ENCODE results near the gene PALM3. TPM values are rescaled to one million over a fixed set of nuclear protein-coding genes. Genes with fewer than 3 reads are reported as not detected.
A peak's percentile ranks its signal among the peaks of the same experiment; 100 is the strongest.
"Not testable (repeated sequence)": the region's sequence is repeated elsewhere in the genome, so short reads cannot be mapped to it uniquely, and the experiment has no call there.

Gene PALM3
- total RNA-seq, 1 donor from 2014 or later: not detected

GRCh38 chr19:14050512-14050911, 11.4 kb downstream of the PALM3 start:
- Histone ChIP-seq H3K4me2 (no peak overlapping the region), H2AFZ (replicated peaks) (no peak overlapping the region), H3K27ac (no peak overlapping the region), H3K9me3 (ENCODE audit: low read depth) (no peaks in the 10 kb centered on the region), H3K27me3 (no peaks in the 10 kb centered on the region), H4K20me1 (ENCODE audit: low read depth) (no peaks in the 10 kb centered on the region), H3K4me3 (no peak overlapping the region), H3K79me2 (ENCODE audit: low read depth) (no peaks in the 10 kb centered on the region), H3K36me3 (no peaks in the 10 kb centered on the region), H3K4me1 (no peaks in the 10 kb centered on the region), H3K9ac (no peak overlapping the region), H3F3A (ENCODE audit: low read depth) (no peaks in the 10 kb centered on the region)
- no peaks in the 10 kb centered on the region for H3K9me3 Mint-ChIP-seq
- no peaks in the 10 kb centered on the region for H3K36me3 Mint-ChIP-seq
- peaks cover 16% of the 10 kb centered on the region for H3K27me3 Mint-ChIP-seq (ENCODE audit: insufficient read depth, low read depth)
- peaks cover 3% of the 10 kb centered on the region for H3K4me1 Mint-ChIP-seq
- H3K4me3 Mint-ChIP-seq: no peak overlapping the region
- TF ChIP-seq EZH2 (IDR thresholded peaks at IDR 0.05): no peak
- no peak for TF ChIP-seq EZH2phosphoT487 (IDR thresholded peaks at IDR 0.05)
- TF ChIP-seq CTCF (IDR thresholded peaks at IDR 0.05): no peak
- DNase-seq (ENCODE audit: low spot score): no peak
- H3K27ac Mint-ChIP-seq: no peak overlapping the region

- no peaks in the 10 kb centered on the region for H3F3A ChIP-seq (ENCODE audit: low read depth)
- no peak overlapping the region for H3K27ac ChIP-seq
- no peaks in the 10 kb centered on the region for H3K9me3 ChIP-seq (ENCODE audit: low read depth)
- Mint-ChIP-seq H3K4me3 (no peak overlapping the region), H3K36me3 (no peaks in the 10 kb centered on the region), H3K27ac (no peak overlapping the region), H3K4me1 (no peaks in the 10 kb centered on the region), H3K27me3 (ENCODE audit: insufficient read depth, low read depth) (peaks cover 9% of the 10 kb centered on the region), H3K9me3 (no peaks in the 10 kb centered on the region)
- no peaks in the 10 kb centered on the region for H4K20me1 ChIP-seq (ENCODE audit: low read depth)
- H3K4me3 ChIP-seq: no peak overlapping the region
- H3K27me3 ChIP-seq: no peaks in the 10 kb centered on the region
- peak; percentile 73 for TF ChIP-seq CTCF (IDR thresholded peaks at IDR 0.05)
- TF ChIP-seq EZH2 (IDR thresholded peaks at IDR 0.05): no peak
- no peaks in the 10 kb centered on the region for H3K4me1 ChIP-seq
- H3K9ac ChIP-seq: no peak overlapping the region
- no peaks in the 10 kb centered on the region for H3K36me3 ChIP-seq
- no peaks in the 10 kb centered on the region for H3K79me2 ChIP-seq (ENCODE audit: low read depth)
- H2AFZ ChIP-seq (replicated peaks): no peak overlapping the region
- peak; percentile 56 for DNase-seq (ENCODE audit: low spot score)
- H3K4me2 ChIP-seq: no peak overlapping the region
Observed at GRCh38 chr19:14048443-14049153, 13.3 kb downstream of the PALM3 start.

GRCh38 chr19:14047866-14048265, 14.0 kb downstream of the PALM3 start:
- not testable (repeated sequence) for H3K9me3 ChIP-seq (ENCODE audit: low read depth); H3K36me3 Mint-ChIP-seq; DNase-seq (ENCODE audit: low spot score); H3K4me2 ChIP-seq; H3K27ac ChIP-seq; H3K4me3 ChIP-seq; H3F3A ChIP-seq (ENCODE audit: low read depth); H3K4me1 ChIP-seq; H3K27ac Mint-ChIP-seq; H3K36me3 ChIP-seq; H3K4me3 Mint-ChIP-seq; H4K20me1 ChIP-seq (ENCODE audit: low read depth); H3K27me3 Mint-ChIP-seq (ENCODE audit: insufficient read depth, low read depth); H3K9ac ChIP-seq; H3K4me1 Mint-ChIP-seq; H3K79me2 ChIP-seq (ENCODE audit: low read depth); H3K9me3 Mint-ChIP-seq; H2AFZ ChIP-seq (replicated peaks); H3K27me3 ChIP-seq

GRCh38 chr19:14042659-14043608, 18.9 kb downstream of the PALM3 start:
- not testable (repeated sequence) for H3K4me1 ChIP-seq; H3K9me3 Mint-ChIP-seq; H3K79me2 ChIP-seq (ENCODE audit: low read depth); H3K27ac ChIP-seq; H4K20me1 ChIP-seq (ENCODE audit: low read depth); H3K4me2 ChIP-seq; H3K36me3 Mint-ChIP-seq; H3F3A ChIP-seq (ENCODE audit: low read depth); H3K4me1 Mint-ChIP-seq; H3K27me3 ChIP-seq; H3K36me3 ChIP-seq; H3K4me3 ChIP-seq; H3K9ac ChIP-seq; H3K27me3 Mint-ChIP-seq (ENCODE audit: insufficient read depth, low read depth); H3K4me3 Mint-ChIP-seq; H3K9me3 ChIP-seq (ENCODE audit: low read depth)
- H3K27ac Mint-ChIP-seq: peak overlapping the region; percentile 81
- DNase-seq (ENCODE audit: low spot score): peak; percentile 81
- peak overlapping the region; percentile 84 for H2AFZ ChIP-seq (replicated peaks)
- peak; percentile 72 for TF ChIP-seq CTCF (IDR thresholded peaks at IDR 0.05)
